ENCODE measurements around the gene SLC23A2.

SLC23A2 gene

GRCh38 chr20:4846821-4847220 lies 154.5 kb downstream of the SLC23A2 start:
- DNase-seq = no peak

GRCh38 chr20:4844751-4845465 lies 156.4 kb downstream of the SLC23A2 start:
- no peak for DNase-seq

- no peak for DNase-seq
These were observed 157.0 kb downstream of the SLC23A2 start for GRCh38 chr20:4844325-4844724.

GRCh38 chr20:4840801-4841200 lies 160.5 kb downstream of the SLC23A2 start:
- DNase-seq = no peak

GRCh38 chr20:4838526-4838925 lies 162.8 kb downstream of the SLC23A2 start:
- no peak for DNase-seq

- DNase-seq = no peak
These were observed 163.6 kb downstream of the SLC23A2 start for GRCh38 chr20:4837760-4838159.

GRCh38 chr20:4836935-4837334 lies 164.4 kb downstream of the SLC23A2 start:
- no peak for DNase-seq

- DNase-seq = no peak
These were observed 164.8 kb downstream of the SLC23A2 start for GRCh38 chr20:4836473-4836872.

GRCh38 chr20:4835244-4836177 lies 165.8 kb downstream of the SLC23A2 start:
- DNase-seq = peak; percentile 67

GRCh38 chr20:4833074-4833728 lies 168.1 kb downstream of the SLC23A2 start:
- DNase-seq = no peak

GRCh38 chr20:4832469-4832868 lies 168.8 kb downstream of the SLC23A2 start:
- DNase-seq = no peak

GRCh38 chr20:4830696-4831095 lies 170.6 kb downstream of the SLC23A2 start:
- DNase-seq = no peak

- no peak for DNase-seq
These were observed 171.1 kb downstream of the SLC23A2 start for GRCh38 chr20:4830259-4830658.

GRCh38 chr20:4829514-4830215 lies 171.6 kb downstream of the SLC23A2 start:
- DNase-seq = no peak

- DNase-seq = no peak
These were observed 172.3 kb downstream of the SLC23A2 start for GRCh38 chr20:4828830-4829513.

- DNase-seq = no peak
These were observed 179.7 kb downstream of the SLC23A2 start for GRCh38 chr20:4821590-4821989.

GRCh38 chr20:4820806-4821518 lies 180.3 kb downstream of the SLC23A2 start:
- DNase-seq = no peak

GRCh38 chr20:4819901-4820300 lies 181.4 kb downstream of the SLC23A2 start:
- DNase-seq = no peak

- DNase-seq = no peak
These were observed 184.1 kb downstream of the SLC23A2 start for GRCh38 chr20:4817230-4817671.

GRCh38 chr20:4815628-4816027 lies 185.7 kb downstream of the SLC23A2 start:
- no peak for DNase-seq

GRCh38 chr20:4814696-4815252 lies 186.5 kb downstream of the SLC23A2 start:
- no peak for DNase-seq

All from right kidney (tissue), 1 donor.